ENCODE data around the gene ITPR2.
"Not testable (repeated sequence)": the region's sequence is repeated elsewhere in the genome, so short reads cannot be mapped to it uniquely, and the experiment has no call there.

ITPR2 gene

DNA sequence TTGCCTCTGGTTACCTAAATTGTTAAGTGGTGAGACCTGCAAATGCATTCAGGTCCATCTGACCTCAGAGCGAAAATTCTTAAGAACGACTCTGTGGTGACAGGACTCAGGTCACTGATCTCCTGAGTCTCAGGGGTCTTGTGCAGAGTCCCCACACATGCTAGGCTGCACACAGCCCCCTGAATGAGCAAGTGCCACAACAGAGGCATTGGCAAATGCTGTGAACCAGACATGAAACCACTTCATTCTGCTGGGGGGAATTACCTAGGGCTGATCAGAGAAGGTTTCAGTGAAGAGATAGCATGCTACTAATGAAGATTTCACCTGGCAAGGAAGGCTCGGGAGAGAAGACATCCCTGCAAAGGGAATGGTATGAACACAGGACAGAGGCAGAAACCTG is 281.6 kb downstream of the ITPR2 start:
- no peak for DNase-seq

- no peak for DNase-seq
These were observed 284.8 kb downstream of the ITPR2 start for GRCh38 chr12:26548227-26548626.

- DNase-seq: no peak
These were observed 286.3 kb downstream of the ITPR2 start for GRCh38 chr12:26546535-26547314.

DNA sequence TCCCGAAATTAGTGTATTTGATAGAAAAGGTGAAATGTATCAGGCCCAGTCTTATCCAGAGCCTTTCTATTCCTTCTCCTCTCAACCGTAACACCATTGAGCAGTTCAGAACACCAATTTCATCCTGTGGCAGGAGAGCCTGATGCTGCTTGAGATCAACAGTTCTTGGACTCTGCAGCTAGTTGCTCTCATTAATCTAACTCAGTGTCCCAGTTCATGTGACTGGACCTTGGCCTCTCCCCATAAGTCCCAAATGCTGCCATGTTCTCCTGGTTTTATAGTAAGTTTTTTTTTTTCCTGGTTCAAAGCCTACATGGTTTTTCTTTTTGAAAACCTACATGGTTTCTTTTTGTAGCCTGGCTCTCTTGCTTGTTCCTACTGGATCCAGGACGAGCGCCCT is 293.9 kb downstream of the ITPR2 start:
- no peak for DNase-seq

- no peak for DNase-seq
These were observed 295.3 kb downstream of the ITPR2 start for GRCh38 chr12:26537651-26538050.

- no peak for DNase-seq
These were observed 295.9 kb downstream of the ITPR2 start for GRCh38 chr12:26537126-26537525.

DNA sequence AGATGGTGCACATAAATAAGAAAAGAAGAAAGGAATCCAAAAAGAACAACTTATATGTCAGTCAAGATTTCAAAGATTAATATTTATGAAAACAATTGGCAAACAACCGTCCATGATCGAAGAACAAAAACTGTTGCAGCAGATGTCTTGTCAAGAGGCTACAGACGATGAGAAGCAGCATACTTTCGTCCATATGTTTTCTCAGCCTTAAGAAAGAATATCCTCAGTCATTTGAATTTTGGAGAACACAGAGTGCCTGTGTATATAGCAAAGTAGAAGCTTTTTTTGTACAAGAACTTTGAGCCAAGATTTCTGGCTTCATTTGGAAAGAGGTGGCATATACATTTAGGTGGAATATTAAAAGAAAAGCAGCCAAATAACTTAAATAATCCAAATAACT is 297.2 kb downstream of the ITPR2 start:
- no peak for DNase-seq

DNA sequence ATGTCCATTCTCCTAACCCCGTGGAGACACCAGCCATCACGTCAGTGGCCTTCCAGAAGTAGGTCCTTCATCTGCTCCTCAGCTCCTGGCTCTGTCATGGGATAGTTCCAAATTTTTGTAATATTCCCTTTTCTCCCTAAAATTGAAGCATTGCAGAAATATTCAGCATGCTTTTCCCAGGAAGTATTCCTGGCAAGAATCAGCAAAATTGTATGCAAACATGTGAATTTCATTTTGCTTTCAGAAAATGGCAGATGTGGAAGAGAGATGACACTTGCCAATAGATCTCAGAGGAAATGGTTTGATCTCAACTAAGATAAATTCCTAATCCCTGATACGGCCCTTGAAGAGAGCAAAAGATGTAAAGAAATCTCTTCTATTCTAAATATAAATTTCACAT is 298.9 kb downstream of the ITPR2 start:
- no peak for DNase-seq

- DNase-seq: no peak
These were observed 299.8 kb downstream of the ITPR2 start for GRCh38 chr12:26533211-26533610.

DNA sequence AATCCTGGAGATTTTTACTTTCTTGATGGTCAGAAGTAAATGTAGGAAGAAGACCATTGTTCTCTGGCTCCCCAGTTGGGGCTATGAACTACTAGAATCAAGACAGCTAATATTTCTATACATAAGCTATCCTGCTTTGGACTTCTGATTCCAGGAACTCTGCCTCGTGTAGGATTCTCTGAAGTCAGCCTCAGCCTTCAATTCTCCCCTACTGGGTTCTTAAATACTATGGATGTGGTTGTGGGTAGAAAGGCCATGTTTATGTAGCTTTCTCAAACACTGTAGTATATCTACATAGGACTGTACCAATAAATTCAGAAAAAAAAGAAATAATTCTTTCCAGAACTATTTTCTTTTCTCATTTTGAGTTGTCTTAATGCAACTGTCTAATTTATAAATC is 302.5 kb downstream of the ITPR2 start:
- DNase-seq: no peak

- DNase-seq: no peak
These were observed 304.1 kb downstream of the ITPR2 start for GRCh38 chr12:26528943-26529342.

GRCh38 chr12:26527682-26528081 is 305.3 kb downstream of the ITPR2 start:
- DNase-seq: no peak

GRCh38 chr12:26524862-26525465 is 308.0 kb downstream of the ITPR2 start:
- DNase-seq: no peak

GRCh38 chr12:26523708-26524150 is 309.3 kb downstream of the ITPR2 start:
- DNase-seq: no peak

DNA sequence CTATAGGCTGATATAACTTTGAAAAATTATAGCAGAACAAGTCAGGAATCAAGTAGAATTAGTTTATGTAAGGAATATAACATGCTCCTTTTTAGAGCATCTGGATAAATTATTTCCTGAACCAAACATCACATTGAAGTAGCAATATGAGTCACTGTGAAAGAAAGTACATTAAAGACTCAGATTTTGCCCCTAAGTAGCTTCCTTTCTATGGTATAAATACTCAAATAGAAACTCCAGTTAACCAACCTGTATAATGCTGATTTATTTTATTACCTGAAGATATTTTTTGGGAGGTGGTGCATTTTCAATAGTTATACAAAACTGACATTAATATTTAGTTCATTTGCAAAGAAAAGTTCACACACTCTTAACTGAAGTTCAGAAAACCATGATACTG is 312.1 kb downstream of the ITPR2 start:
- no peak for DNase-seq

GRCh38 chr12:26520109-26520508 is 312.9 kb downstream of the ITPR2 start:
- no peak for DNase-seq

- no peak for DNase-seq
These were observed 313.5 kb downstream of the ITPR2 start for GRCh38 chr12:26519462-26519861.

GRCh38 chr12:26517320-26517719 is 315.7 kb downstream of the ITPR2 start:
- DNase-seq: not testable (repeated sequence)

DNA sequence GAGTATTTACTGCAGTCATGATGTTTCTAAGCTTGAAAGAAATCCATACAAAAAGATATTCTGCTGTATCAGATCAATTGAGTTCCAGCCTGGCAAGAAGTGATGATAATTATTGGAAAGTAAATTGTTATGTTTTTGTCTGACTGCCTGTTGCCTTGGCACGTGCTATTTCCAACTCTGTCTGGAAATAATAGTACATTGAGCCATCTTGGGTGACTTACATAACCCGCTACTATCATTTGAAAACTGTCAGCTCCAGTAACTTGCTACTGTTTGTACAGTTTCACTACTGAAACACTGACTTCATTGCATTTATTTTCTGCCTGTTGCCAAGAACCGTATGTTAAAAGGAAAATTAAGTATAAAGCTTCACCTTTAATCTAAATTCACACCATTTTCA is 318.6 kb downstream of the ITPR2 start:
- DNase-seq: no peak

DNA sequence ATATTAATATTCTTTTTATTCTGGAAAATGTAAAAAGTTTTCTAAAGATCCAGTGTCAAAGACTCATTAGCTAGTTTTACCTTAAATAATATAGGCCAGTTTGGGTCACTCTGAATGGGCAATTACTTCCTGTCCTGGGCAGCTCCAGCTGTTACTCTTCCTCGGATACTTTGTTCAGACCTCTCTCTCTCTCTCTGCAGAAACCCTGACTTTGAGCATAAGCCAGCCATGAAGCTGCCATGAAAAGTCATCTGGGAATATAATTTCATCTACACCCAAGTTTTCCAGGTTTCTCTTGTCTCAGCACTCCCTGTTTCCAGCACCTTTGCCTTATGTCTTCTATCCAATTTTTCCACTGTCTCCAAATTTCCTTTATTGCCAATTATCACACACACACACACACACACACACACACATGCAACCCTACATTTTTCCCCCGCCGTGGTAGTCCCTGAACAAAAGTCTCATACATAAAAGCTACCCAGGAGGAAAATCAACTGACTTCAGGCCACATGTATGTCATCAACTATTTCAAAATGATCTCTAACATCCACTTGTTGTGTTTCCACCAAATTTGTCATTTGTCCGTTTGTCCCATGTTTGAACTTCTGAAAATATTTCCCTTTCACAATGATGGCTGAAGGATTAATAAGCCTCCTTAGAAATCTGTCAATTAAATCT is 319.5 kb downstream of the ITPR2 start:
- DNase-seq: no peak

DNA sequence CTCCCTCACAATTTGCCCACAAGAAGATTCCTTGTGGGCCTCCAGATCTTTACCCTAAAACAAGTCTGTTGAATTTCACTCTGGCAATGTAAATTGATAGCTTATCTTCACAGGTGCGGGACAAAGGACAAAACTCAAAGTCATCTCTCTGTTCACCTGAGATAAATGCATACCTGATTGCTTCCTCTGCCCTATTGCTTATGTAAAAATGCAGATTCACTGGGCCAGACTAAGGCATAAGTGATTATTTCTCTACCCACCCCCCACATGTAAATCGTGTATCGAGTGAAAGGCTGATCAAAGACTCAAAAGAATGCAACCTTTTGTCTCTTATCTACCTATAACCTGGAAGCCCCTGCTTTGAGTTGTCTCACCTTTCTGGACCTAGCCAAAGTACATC is 320.8 kb downstream of the ITPR2 start:
- DNase-seq: no peak

GRCh38 chr12:26510354-26510674 is 322.7 kb downstream of the ITPR2 start:
- DNase-seq: no peak

DNA sequence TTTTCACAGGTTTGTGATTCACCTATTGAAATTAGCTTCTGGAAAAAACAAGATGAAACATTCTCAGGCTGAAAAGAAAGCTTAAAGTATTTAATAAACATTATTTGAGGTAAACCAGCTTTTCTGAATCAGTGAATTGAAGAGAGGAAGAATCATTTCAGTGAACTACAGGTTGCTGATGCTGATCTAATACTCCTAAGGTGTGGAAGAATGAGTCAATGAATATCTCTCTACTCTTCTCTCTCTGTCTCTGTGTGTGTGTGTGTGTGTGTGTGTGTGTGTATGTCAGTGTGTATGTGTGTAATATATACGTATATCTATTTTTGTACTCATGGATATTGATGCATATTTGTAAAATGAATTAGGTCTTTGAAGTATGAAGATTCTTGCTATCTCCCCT is 325.4 kb downstream of the ITPR2 start:
- DNase-seq: no peak

- DNase-seq: no peak
These were observed 332.9 kb downstream of the ITPR2 start for GRCh38 chr12:26499979-26500640.

All from effector CD4-positive, alpha-beta T cell (primary cell).